Hematopoietic multipotent progenitor cell (in vitro differentiated cells): ENCODE data around the gene PDE12. TPM values are rescaled to one million over a fixed set of nuclear protein-coding genes. Genes with fewer than 3 reads are reported as not detected.
"Not testable (repeated sequence)": the region's sequence is repeated elsewhere in the genome, so short reads cannot be mapped to it uniquely, and the experiment has no call there.

Source experiments
- DNase-seq, 3 donors: peaks; one replicate each; pipeline ENCODE4 v3.0.0-alpha.2; 2011 to 2015; ENCODE audit warnings: low read depth in 2 of 3, low spot score in 2 of 3
- small RNA-seq: library from RNA; depleted of rRNA; stranded (forward); fragments of <200 nt; gene quantifications from one replicate; pipeline ENCODE3, GENCODE V24; 2012
- total RNA-seq: library from RNA; depleted of rRNA; stranded (reverse); fragments of >200 nt; gene quantifications from one replicate; pipeline ENCODE4 v1.2.3, GENCODE V29; 2012

The PDE12 gene
- total RNA-seq, 1 donor: 25.9 TPM

DNA sequence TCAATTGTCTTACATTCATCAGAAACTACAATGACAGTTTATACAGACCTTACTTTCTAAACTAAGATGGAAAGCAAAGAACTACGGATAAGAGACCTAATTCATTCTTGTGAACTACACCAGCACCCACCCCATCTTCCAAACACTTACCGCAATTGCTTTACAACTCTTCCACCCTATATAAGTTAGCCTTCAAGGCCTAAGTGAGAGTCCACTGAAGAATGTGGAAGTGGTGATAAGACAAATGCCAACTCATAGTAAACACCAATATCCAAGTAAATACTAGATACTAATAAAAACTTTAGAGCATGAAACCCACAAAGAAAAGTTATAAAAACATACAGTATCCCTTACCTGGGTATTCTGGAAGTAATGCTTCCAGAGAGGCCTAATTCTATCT, 27.5 kb downstream of the PDE12 start:
- DNase-seq: no peak

GRCh38 chr3:57586778-57587177, 30.7 kb downstream of the PDE12 start:
- DNase-seq: no peak

DNA sequence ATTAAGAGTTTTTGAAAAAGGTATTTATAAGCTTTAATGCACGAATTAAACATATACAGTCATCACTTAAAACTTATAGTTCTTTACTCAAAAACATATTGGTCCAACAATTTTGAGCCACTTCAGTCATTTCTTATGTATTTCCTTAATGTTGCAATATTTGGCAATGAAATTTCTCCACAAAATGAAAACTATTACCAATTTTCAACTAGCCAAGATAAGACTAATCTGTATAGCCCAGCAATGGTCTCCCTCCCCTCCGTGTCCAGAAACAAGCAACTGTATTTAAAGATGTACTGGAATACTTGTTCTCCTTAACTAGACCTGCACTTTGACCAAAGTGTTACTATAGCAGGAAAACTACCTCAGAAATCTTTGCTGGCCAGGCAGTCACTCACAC, 31.8 kb downstream of the PDE12 start:
- no peak for DNase-seq

GRCh38 chr3:57592306-57592705, 36.2 kb downstream of the PDE12 start:
- no peak for DNase-seq

DNA sequence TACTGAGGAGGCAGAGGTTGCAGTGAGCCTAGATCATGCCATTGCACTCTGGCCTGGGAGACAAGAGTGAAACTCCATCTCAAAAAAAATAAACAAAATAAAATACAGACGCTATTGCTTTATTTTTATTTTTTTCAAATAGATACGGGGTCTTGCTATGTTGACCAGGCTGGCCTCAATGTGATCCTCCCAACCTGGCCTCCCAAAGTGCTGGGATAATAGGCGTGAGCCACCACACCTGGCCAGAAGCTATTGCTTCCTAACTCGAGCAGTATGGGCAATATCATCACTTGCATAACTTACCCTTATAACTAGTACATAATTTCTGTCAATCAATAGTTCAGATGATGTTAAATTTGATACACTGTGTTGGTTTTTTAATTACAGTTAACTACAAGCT, 38.1 kb downstream of the PDE12 start:
- no peak for DNase-seq

GRCh38 chr3:57594576-57594975, 38.5 kb downstream of the PDE12 start:
- DNase-seq: no peak

DNA sequence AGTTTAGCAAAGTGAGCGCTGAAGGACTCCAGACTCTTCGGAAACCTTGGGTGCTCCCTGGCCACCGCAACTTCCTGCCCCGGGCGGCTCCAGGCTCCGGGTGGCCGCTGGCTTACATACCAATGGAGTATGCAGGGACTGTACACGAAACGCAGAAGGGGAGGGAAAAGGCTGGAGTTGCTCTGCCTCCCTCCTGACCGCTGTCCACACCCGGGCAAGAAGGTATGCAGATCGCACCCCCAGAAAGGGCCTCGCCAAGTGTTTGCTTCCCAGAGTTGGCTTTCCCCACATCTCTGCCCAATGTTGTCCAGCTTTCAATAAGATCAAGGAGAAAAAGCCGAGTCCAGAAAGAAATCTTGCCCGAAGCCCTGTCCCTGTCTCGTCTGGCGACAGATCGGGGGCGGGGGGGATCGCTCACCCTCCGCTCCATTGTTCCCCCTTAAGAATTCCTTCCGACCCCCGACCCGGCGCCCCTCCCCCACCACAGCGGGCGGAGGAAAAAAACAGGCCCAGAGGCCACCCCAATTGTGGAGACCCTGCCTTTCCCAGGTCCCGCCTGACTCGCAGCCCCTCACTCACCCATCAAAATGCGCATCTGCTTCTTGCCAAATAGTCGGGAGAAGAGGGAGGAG, 40.5 kb downstream of the PDE12 start:
- DNase-seq: peak; percentile 29 to 70 (median 66)

GRCh38 chr3:57597127-57597923, 41.3 kb downstream of the PDE12 start, which contains the start of gene ARF4:
Gene ARF4, minus strand, starts transcription at chr3:57597344. Its CDS starts 204 bp downstream, at chr3:57597140.
- peak; percentile 99 to 100 (median 99) for DNase-seq

GRCh38 chr3:57598765-57599360, 42.8 kb downstream of the PDE12 start:
- DNase-seq: no peak

DNA sequence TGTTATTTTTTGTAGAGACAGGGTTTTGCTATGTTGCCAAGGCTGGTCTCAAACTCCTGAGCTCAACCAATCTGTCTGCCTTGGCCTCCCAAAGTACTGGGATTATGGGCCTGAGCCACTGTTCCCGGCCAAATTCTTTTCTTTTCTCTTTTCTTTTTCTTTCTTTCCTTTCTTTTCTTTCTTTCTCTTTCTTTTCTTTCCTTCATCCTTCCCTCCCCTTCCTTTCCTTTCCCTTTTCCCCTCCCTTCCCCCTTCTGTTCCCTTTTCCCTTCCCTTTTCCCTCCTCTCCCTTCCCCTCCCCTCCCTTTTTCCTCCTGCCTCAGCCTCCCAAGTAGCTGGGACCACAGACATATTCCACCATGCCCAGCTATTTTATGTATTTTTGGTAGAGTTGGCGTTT, 44.1 kb downstream of the PDE12 start:
- no peak for DNase-seq

DNA sequence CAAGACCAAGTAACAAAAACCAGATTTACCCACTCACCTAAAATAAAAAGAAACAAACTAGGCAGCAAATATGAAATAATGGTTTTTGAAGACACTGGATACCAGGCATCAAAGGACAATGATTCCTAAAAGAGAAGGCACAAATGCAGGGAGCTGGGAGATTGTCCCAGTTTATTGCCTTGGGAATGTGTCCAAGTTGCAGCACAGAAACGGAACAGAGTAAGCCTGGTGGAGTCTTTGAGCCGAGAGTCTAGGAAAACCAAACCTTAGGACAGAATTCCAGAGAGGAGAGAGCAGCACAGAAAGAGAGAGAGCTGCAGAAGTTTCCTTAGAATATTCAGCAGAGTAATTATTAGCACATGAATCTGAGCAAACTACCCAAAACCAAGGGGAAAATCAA, 48.9 kb downstream of the PDE12 start:
- no peak for DNase-seq

DNA sequence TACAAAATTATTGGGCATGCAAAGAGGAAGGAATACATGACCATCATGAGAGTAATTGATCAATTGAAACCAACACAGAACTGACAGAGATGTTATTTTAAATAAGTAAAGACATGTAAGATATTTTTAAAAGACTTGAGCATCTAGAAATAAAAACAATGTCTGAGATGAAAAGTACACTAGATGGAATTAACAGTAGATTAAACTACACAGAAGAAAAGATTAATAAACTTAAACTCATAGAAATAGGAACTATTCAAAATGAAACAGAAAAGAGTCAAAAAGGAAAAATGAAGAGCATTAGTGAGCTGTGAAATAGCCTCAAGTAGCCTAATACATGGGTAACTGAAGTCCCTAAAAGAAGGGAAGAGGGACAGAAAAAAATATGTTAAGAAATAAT, 49.6 kb downstream of the PDE12 start:
- DNase-seq: no peak

DNA sequence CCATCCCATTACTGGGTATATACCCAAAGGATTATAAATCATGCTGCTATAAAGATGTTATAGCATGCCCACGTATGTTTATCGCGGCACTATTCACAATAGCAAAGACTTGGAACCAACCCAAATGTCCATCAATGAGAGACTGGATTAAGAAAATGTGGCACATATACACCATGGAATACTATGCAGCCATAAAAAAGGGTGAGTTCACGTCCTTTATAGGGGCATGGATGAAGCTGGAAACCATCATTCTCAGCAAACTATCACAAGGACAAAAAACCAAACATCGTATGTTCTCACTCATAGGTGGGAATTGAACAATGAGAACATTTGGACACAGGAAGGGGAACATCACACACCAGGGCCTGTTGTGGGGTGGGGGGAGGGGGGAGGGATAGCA, 55.8 kb downstream of the PDE12 start:
- not testable (repeated sequence) for DNase-seq

DNA sequence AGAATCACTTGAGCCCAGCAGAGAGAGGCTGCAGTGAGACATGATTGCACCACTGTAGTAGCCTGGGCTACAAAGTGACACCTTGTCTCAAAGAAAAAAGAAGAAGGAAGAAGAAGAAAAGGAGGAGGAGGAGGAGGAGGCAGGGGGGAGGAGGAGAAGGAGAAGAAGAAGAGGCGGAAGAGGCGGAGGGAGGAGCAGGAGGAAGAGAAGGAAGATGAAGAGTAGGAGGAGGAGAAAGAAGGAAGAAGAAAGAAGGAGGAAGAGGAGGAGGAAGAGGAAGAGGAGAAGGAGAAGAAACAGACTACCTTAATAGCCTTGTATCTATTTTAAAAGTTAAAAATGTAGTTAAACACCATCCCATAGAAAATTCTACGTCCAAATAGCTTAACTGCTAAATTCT, 60.2 kb downstream of the PDE12 start:
- DNase-seq: no peak

Small RNAs within 50 kb of the gene (small RNA-seq; reads per million reads assigned to genes)
- not detected for gene RNU6-108P
- gene RNU6-1181P: not detected
- gene RNU6-483P: not detected

Other genes with a start within 250 kb of the PDE12 start
- gene DNAH12, start 11.9 kb upstream of the PDE12 start, total RNA-seq: under 0.01 TPM
- 23.7 TPM for gene ARF4, start 41.1 kb downstream of the PDE12 start, total RNA-seq
- gene DENND6A, start 136.8 kb downstream of the PDE12 start, total RNA-seq: 24.5 TPM
- 23.7 TPM for gene SLMAP, start 200.0 kb downstream of the PDE12 start, total RNA-seq